ENCODE results near the gene FIS1.

- TF ChIP-seq CTCF (conservative IDR thresholded peaks at IDR 0.05; ENCODE audit: low read depth in 2 of 2) (peak in 1 of 2 experiments; percentile 47; a peak in 2 of 4 replicates), CREB1 (CRISPR knock-in tag; IDR thresholded peaks at IDR 0.05; ENCODE audit: low read depth) (no peak), EZH2 (IDR thresholded peaks at IDR 0.05; ENCODE audit: low read depth, unreplicated experiment) (no peak), REST (IDR thresholded peaks at IDR 0.05; ENCODE audit: unreplicated experiment) (no peak), POLR2AphosphoS5 (IDR thresholded peaks at IDR 0.05; ENCODE audit: low read depth) (no peak), STAT1 (IDR thresholded peaks at IDR 0.05; ENCODE audit: unreplicated experiment) (no peak), EZH2phosphoT487 (IDR thresholded peaks at IDR 0.05; ENCODE audit: unreplicated experiment) (no peak), JUNB (IDR thresholded peaks at IDR 0.05; ENCODE audit: unreplicated experiment) (no peak), NANOG (IDR thresholded peaks at IDR 0.05; ENCODE audit: borderline replicate concordance) (no peak), ETS1 (IDR thresholded peaks at IDR 0.05) (no peak), ZNF114 (CRISPR knock-in tag; IDR thresholded peaks at IDR 0.05) (no peak), ZNF331 (CRISPR knock-in tag; IDR thresholded peaks at IDR 0.05; ENCODE audit: low read depth) (no peak)
Measured at GRCh38 chr7:101212014-101212413, 32.9 kb downstream of the FIS1 start.
